H1 (cell line): Measurements from ENCODE around the gene GLRX.

Experiments used
- CTCF ChIP-seq, 3 experiments: IDR thresholded peaks; 1 replicate in 2 of 3; 2 replicates in 1 of 3; pipeline versions ENCODE4 v1.5.1 to v1.6.1; 2011; ENCODE audit warnings: low read length in 3 of 3, mild to moderate bottlenecking in 3 of 3, inconsistent platforms in 2 of 3, low read depth in 1 of 3, moderate library complexity in 1 of 3; ENCODE audit not compliant: insufficient read depth in 1 of 3; ENCODE audit errors: control extremely low read depth in 1 of 3
- POLR2A ChIP-seq, 2 experiments: IDR thresholded peaks; 1 replicate in 1 of 2; 2 replicates in 1 of 2; pipeline ENCODE4 v1.6.1; 2011; ENCODE audit warnings: low read depth in 2 of 2, low read length in 2 of 2, mild to moderate bottlenecking in 2 of 2; ENCODE audit errors: control extremely low read depth in 1 of 2
- ZNF274 ChIP-seq: IDR thresholded peaks from 2 replicates; pipeline ENCODE4 v1.7.0; 2012; ENCODE audit warnings: low read length, borderline replicate concordance; ENCODE audit errors: extremely low read depth

- no peak for TF ChIP-seq ZNF274
- no peak for TF ChIP-seq POLR2A (IDR thresholded peaks at IDR 0.05; ENCODE audit: control extremely low read depth in 1 of 2, low read depth in 2 of 2, low read length in 2 of 2)
- TF ChIP-seq CTCF (IDR thresholded peaks at IDR 0.05; ENCODE audit: control extremely low read depth in 1 of 3, insufficient read depth in 1 of 3, low read depth in 1 of 3, low read length in 3 of 3) = no peak
Measured at GRCh38 chr5:95768731-95769130, 53.8 kb downstream of the GLRX start.
